Activated CD8-positive, alpha-beta memory T cell treated with anti-CD3 and anti-CD28 coated beads, Interleukin-2, amount 50 U/mL, for 24 hours (primary cell): ENCODE results near the gene SPATA25.
"Not testable (repeated sequence)": the region's sequence is repeated elsewhere in the genome, so short reads cannot be mapped to it uniquely, and the experiment has no call there.

Experiments
- DNase-seq: peaks from one replicate; pipeline ENCODE4 v3.0.0-alpha.2; 2020; ENCODE audit errors: extremely low read depth

The SPATA25 gene

DNA sequence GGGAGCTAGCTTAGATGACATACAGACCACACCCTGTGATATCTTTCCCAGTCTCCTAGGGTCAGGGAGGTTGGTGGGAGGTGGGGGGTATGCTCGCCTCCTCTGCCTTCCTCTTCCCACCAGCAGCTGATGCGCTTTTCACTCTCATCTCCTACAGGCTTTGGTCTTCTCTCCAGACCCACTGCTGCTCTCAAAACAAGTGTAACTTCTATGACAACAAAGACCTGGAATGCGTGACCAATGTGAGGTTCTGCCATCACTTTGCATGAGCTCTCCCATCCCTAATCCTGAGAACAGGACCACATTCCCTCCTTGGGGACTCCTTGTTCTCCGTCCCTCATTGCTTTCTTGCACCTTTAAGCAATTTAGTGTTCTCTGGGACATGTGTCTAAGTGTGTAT lies 6.4 kb upstream of the SPATA25 start:
- DNase-seq = no peak

DNA sequence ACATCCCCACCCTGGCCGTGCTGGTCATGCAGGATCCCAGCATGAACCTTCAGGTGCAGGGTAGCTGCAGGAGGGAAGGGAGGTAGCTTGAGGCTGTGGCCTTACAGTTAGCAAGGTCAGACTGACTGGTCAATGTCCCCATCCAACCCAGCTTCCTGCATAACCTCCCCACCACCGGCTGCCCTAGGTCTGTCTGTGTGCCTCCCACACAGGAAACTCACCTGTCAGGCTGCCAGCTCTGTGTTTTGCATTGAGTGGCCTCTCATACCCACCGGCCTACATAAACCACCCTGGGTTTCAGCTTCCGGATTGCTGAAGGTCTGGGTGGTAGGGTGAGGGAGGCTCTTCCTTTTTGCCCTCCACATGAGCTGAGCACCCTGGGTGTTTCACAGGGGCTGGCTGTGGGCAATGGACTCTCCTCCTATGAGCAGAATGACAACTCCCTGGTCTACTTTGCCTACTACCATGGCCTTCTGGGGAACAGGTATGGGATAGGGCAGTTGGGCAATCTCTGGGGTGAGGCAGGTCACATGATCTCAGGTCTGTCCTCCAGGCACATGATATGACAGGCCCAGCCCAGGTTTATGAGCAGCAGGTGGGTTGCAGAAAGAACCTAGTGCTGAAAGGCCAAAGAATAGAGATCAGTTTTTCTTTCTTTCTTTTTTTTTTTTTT lies 5.5 kb upstream of the SPATA25 start:
- no peak for DNase-seq

DNA sequence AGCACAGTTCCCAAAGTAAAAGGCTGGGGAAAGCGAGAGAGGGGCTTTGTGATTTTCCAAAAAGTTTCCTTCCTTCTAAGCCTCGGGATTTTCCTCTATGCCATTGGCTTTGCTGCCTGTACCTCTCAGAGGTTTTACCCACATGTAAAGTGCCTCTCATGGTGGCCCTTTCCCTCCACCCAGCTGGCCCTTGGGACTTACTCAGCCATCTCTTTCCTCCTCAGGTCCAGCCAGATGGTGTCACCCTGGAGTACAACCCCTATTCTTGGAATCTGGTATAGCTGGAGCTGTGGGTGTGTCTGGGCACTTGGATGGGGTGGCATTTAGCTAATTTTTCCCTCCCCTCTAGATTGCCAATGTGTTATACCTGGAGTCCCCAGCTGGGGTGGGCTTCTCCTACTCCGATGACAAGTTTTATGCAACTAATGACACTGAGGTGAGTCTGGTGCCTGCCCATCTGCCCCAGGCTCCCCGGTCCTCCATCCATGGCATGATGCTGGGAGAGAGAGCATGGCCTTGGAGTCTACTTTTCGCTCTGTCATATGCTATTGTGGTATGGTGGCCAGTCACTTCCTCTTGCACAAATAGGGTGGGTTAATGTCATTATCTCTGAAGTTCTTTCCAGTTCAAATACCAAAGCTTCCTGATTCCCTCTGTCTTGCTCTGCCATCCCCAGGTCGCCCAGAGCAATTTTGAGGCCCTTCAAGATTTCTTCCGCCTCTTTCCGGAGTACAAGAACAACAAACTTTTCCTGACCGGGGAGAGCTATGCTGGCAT lies 4.8 kb upstream of the SPATA25 start:
- no peak for DNase-seq

DNA sequence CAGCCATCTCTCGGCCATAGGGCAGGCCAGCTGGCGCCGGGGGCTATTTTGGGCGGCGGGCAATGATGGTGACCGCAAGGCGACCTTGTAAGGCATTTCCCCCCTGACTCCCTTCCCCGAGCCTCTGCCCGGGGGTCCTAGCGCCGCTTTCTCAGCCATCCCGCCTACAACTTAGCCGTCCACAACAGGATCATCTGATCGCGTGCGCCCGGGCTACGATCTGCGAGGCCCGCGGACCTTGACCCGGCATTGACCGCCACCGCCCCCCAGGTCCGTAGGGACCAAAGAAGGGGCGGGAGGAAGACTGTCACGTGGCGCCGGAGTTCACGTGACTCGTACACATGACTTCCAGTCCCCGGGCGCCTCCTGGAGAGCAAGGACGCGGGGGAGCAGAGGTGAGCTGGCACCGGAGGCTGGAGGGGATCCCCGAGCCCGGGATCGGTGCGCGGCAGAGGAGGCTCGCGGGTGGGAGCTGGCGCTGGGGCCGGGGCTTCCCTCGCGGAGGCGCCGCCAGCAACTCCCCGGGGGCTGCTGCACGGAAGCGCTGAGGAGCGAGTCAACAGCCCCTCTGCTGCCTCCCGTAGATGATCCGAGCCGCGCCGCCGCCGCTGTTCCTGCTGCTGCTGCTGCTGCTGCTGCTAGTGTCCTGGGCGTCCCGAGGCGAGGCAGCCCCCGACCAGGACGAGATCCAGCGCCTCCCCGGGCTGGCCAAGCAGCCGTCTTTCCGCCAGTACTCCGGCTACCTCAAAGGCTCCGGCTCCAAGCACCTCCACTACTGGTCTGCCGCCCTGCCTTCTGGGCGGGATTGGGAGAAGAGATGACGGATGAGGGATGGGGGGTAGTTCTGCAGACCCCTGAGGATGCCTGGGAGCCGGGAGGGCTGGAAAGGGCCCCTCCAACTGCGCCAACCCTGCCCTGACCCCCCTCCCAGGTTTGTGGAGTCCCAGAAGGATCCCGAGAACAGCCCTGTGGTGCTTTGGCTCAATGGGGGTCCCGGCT lies 3.9 kb upstream of the SPATA25 start, which contains the start of the genes CTSA and NEURL2:
Gene CTSA, plus strand, starts transcription at position 351 of the 999 bp plus-strand sequence. Its CDS starts 234 bp downstream, at position 585.
Gene NEURL2, minus strand, starts transcription at position 224 of the 999 bp plus-strand sequence. Its CDS starts 217 bp downstream, at position 7.
- DNase-seq = peak; percentile 70

DNA sequence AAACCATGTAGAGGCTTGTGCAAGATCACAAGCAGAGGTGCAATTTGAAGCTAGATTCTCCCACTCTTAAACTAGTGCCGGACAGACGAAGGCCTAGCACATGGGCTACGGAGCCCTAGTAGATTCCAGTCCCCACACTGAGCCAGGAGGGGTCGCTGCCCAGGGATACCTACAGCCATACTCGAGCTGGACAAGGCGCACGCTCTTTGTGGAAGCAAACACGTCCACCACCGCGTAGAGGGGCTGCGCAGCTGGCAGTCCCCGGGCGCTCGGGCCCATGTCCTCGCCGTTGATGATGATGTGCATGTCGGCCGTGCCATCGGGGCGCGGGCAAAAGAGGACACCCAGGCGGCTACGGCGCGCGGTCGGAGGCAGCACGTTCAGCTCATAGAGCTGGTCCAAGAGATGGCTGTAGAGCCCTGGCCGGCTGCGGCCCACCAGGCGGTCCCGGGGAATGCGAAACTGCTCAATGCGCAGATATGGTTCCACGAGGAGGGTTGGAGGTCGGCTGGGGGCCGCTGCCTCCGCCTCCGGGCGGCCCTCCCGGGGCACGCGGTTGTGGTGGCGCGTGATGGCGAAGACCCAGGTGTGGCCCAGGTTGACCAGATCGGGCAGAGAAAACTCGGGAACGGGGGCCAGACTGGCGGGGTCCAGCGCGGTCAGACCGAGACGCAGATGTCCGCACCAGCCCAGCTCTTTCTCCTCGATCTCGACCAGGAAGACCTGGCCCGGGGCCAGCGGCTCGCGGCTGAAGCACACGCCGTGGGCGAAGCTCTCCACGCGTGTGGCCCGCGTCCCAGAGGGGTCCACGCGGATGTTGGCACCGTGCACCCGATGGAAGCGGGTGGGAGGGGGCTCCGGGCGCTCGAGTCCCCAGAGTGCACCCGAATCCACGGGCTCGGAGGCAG lies 2.9 kb upstream of the SPATA25 start:
- no peak for DNase-seq

DNA sequence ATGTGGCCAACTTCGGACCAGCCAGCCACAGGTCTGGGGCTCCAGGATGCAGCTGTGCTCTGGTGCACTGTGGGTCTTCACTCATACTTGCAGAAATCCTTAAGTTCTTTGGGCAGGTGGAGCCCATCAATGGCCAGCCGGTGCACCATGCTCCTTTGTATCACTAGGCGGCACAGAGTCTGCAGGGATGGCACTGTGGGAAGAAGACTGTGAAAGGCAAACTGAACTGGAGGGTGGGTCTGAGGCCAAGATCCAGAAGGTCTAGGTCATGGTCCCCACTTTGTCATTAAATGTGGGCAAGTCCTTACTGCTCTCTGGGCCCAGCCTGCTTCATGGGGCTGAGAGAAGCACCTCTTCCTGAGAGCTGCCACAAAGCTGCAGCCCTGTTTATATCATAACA lies 1.3 kb upstream of the SPATA25 start:
- no peak for DNase-seq

GRCh38 chr20:45886590-45887345 lies 654 bp downstream of the SPATA25 start:
- no peak for DNase-seq

DNA sequence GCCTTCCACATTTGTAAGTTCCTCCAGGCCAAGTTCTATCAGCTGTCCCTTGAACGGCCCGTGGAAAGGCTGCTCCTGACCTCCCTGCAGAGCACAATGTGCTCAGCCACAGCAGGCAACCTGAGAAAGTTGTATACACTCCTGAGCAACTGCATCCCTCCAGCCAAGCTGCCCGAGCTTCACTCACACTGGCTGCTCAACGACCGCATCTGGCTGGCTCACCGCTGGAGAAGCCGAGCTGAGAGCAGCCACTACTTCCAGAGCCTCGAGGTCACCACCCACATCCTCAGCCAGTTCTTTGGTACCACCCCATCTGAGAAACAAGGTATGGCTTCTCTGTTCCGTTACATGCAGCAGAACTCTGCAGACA lies 4.3 kb downstream of the SPATA25 start:
- no peak for DNase-seq

DNA sequence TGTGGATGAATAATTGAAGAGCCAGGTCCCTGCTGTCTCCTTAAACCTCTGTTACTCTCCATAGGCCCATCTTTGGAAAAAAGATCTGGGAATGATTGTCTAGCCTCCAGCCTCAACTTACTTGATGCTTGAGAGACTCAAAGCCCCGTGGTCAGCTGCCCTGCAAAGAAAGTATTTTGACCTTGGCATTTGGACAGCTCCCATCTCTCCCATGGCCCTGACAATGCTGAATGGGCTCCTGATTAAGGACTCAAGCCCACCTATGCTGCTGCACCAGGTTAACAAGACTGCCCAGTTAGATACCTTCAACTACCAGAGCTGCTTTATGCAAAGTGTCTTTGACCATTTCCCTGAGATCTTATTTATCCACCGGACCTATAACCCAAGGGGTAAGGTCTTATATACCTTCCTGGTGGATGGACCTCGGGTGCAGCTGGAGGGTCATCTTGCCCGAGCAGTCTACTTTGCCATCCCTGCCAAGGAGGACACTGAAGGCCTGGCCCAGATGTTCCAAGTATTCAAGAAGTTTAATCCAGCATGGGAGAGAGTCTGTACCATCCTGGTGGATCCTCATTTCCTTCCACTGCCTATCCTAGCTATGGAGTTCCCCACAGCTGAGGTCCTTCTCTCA lies 4.8 kb downstream of the SPATA25 start:
- DNase-seq = no peak

GRCh38 chr20:45880988-45881788 lies 6.2 kb downstream of the SPATA25 start, which contains the start of gene ZSWIM1:
Gene ZSWIM1 (plus strand): TSS chr20:45881227. CDS start chr20:45882593, 1,366 bp downstream.
- DNase-seq = peak; percentile 97

GRCh38 chr20:45878076-45878761 lies 9.2 kb downstream of the SPATA25 start:
- DNase-seq = no peak

DNA sequence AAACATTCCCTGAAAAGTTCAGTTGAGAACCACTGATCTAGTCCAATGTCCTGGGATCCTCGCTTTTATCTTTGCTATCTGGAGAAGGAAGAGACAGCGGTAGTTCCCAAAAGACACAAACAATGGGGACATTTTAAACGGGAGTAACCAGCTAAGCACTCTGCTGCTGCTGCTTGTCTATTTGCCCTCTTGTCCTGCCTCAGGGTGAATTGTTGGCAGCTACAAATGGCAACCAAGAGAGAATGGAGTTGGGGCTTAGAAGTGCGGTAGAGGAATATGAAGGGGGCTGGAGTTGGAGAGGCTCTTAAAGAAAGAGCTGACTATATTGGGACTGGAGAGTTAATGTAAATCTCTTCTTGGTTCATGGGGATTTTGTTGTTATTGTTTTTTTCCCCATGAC lies 12.8 kb downstream of the SPATA25 start:
- no peak for DNase-seq

GRCh38 chr20:45874104-45874481 lies 13.3 kb downstream of the SPATA25 start:
- DNase-seq = not testable (repeated sequence)

DNA sequence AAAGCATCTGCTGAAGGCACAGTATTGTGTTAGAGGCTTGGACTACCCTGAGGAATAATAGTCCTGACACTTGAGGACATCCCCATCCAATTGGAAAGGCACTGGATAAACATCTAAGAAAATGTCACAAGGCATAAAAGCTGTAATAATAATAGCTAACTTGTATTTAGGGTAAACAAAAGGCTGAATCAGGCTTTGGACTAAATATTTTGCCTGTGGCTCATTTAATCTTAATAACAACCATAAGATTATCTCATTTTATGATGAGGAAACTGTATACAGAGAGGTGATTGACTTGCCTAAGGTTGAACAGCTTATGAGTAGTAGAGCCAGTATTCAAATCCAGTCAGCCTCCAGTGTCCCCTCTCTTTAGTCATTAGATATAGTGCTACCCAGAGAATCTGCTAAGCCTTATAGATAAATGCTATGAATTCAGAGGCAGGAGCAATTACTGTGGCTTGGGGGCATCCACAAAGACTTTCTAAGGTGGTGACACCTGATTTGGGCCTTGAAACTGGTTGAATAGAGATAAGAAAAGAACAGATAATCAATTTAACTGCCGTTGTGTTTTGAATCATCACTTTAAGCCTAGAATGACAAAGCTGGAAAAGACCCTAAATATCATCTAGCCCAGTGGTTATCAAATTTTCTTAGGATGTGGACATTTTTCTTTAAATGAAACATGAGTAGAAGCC lies 13.9 kb downstream of the SPATA25 start:
- no peak for DNase-seq

DNA sequence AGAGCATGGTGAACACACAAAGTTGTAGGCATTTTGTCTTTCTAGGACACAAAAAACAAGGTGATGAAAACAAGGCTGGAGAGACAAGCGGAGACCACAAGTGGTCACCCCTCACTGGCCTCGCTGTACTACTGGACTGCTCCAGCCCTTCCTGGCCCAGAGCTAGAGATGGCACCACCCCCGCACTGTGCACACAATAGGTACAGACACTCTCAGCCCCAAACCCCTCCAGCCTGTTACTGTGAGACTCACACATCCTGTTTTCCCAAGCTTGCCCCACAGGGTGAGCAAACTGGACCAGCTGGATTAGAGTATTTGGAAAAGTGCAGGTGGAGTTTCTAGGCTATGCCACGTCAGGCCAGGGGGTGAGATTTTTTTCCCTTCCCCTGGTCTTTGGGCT lies 14.8 kb downstream of the SPATA25 start:
- no peak for DNase-seq

GRCh38 chr20:45867819-45868176 lies 19.6 kb downstream of the SPATA25 start:
- no peak for DNase-seq

GRCh38 chr20:45867136-45867818 lies 20.1 kb downstream of the SPATA25 start:
- DNase-seq = no peak
